ENCODE data around the gene SEC31A.

SEC31A gene

GRCh38 chr4:82791179-82791578, 99.8 kb downstream of the SEC31A start:
- DNase-seq: no peak

GRCh38 chr4:82790060-82790660, 100.8 kb downstream of the SEC31A start:
- DNase-seq: no peak

- DNase-seq: no peak
Observed at GRCh38 chr4:82789025-82789776, 101.8 kb downstream of the SEC31A start.

GRCh38 chr4:82787342-82787741, 103.6 kb downstream of the SEC31A start:
- DNase-seq: no peak

- no peak for DNase-seq
Observed at GRCh38 chr4:82786828-82787227, 104.1 kb downstream of the SEC31A start.

GRCh38 chr4:82785611-82786400, 105.1 kb downstream of the SEC31A start:
- peak; percentile 82 for DNase-seq

- no peak for DNase-seq
Observed at GRCh38 chr4:82784681-82785610, 106.0 kb downstream of the SEC31A start.

GRCh38 chr4:82782626-82783345, 108.2 kb downstream of the SEC31A start:
- DNase-seq: no peak

GRCh38 chr4:82780752-82781231, 110.2 kb downstream of the SEC31A start:
- DNase-seq: no peak

GRCh38 chr4:82780170-82780751, 110.7 kb downstream of the SEC31A start:
- no peak for DNase-seq

GRCh38 chr4:82779032-82779431, 111.9 kb downstream of the SEC31A start:
- DNase-seq: no peak

GRCh38 chr4:82777857-82778525, 113.0 kb downstream of the SEC31A start:
- DNase-seq: no peak

GRCh38 chr4:82776925-82777542, 113.9 kb downstream of the SEC31A start:
- no peak for DNase-seq

- DNase-seq: no peak
Observed at GRCh38 chr4:82775243-82775642, 115.7 kb downstream of the SEC31A start.

- no peak for DNase-seq
Observed at GRCh38 chr4:82774711-82775171, 116.2 kb downstream of the SEC31A start.

GRCh38 chr4:82773057-82773456, 117.9 kb downstream of the SEC31A start:
- DNase-seq: no peak

GRCh38 chr4:82770607-82771006, 120.3 kb downstream of the SEC31A start:
- DNase-seq: no peak
